H1 (cell line): Measurements from ENCODE around the gene CORO1C. TPM values are rescaled to one million over a fixed set of nuclear protein-coding genes. Genes with fewer than 3 reads are reported as not detected.

Experiments used
- CTCF ChIA-PET: fragments of 300-600 bp; sonication (Branson Sonifier 250); formaldehyde crosslinking; loops from one replicate; lab custom pipeline; 2021; ENCODE audit not compliant: partially characterized antibody; lab: Charles Lee
- POLR2A ChIA-PET: fragments of 300-600 bp; sonication (Branson Sonifier 250); formaldehyde crosslinking; loops from one replicate; lab custom pipeline; 2021; ENCODE audit warnings: inconsistent platforms; ENCODE audit not compliant: partially characterized antibody; lab: Charles Lee
- DNase-seq, 2 experiments: peaks; one replicate each; pipeline versions ENCODE4 v3.0.0 to v3.0.0-alpha.2; 2010 to 2022; ENCODE audit warnings: low spot score in 2 of 2, low read depth in 1 of 2, mixed read lengths in 1 of 2
- FAIRE-seq: peaks from 2 replicates; lab custom pipeline; 2011; peaks lifted over from hg19 to GRCh38; lab: Jason Lieb, UNC
- H2AFZ ChIP-seq: 2 replicates; pipeline ENCODE4 v1.8.1; 2012; ENCODE audit warnings: low read length, inconsistent platforms
- H2AK5ac ChIP-seq: 2 replicates; pipeline ENCODE4 v1.6.1; 2013; ENCODE audit warnings: low read depth, low read length
- H2BK120ac ChIP-seq: replicated peaks from 2 replicates; pipeline ENCODE3; 2013; ENCODE audit warnings: low read depth, low read length, inconsistent platforms
- H2BK12ac ChIP-seq: 2 replicates; pipeline ENCODE4 v1.6.1; 2013; ENCODE audit warnings: low read depth, low read length
- H2BK15ac ChIP-seq: 2 replicates; pipeline ENCODE4 v1.6.1; 2013; ENCODE audit warnings: low read length
- H2BK20ac ChIP-seq: 2 replicates; pipeline ENCODE4 v1.6.1; 2013; ENCODE audit warnings: low read length
- H2BK5ac ChIP-seq: 2 replicates; pipeline ENCODE4 v1.6.1; 2013; ENCODE audit warnings: low read depth, low read length
- H3K14ac ChIP-seq: 2 replicates; pipeline ENCODE4 v1.6.1; 2013; ENCODE audit warnings: inconsistent platforms; ENCODE audit not compliant: insufficient read length
- H3K18ac ChIP-seq: 2 replicates; pipeline ENCODE4 v1.6.1; 2013; ENCODE audit warnings: low read length; ENCODE audit errors: extremely low read depth
- H3K23ac ChIP-seq: 2 replicates; pipeline ENCODE4 v1.6.1; 2013; ENCODE audit warnings: inconsistent platforms; ENCODE audit not compliant: insufficient read length
- H3K23me2 ChIP-seq: 2 replicates; pipeline ENCODE4 v1.6.1; 2013; ENCODE audit warnings: low read depth, low read length
- H3K27ac ChIP-seq: 2 replicates; pipeline ENCODE4 v1.6.1; 2011; ENCODE audit warnings: low read depth, low read length, inconsistent platforms
- H3K27me3 ChIP-seq, 4 experiments: replicated peaks in 1 of 4; 1 replicate in 1 of 4; 2 replicates in 3 of 4; pipeline versions ENCODE4 v1.6.1 to v1.8.1; 2011 to 2013; ENCODE audit warnings: low read length in 3 of 4, mild to moderate bottlenecking in 3 of 4, inconsistent platforms in 2 of 4, mixed read lengths in 2 of 4, moderate library complexity in 1 of 4; ENCODE audit not compliant: control insufficient read depth in 3 of 4, insufficient read depth in 3 of 4; ENCODE audit errors: extremely low read depth in 1 of 4
- H3K36me3 ChIP-seq, 4 experiments: 2 replicates each; pipeline versions ENCODE4 v1.6.1 to v1.8.1; 2011 to 2013; ENCODE audit warnings: mild to moderate bottlenecking in 4 of 4, low read length in 3 of 4, moderate library complexity in 2 of 4, control low read depth in 1 of 4, inconsistent platforms in 1 of 4; ENCODE audit not compliant: insufficient read depth in 4 of 4, control insufficient read depth in 2 of 4
- H3K4ac ChIP-seq: replicated peaks from 2 replicates; pipeline ENCODE3; 2013; ENCODE audit warnings: low read length, low read depth, mixed read lengths, inconsistent platforms; ENCODE audit not compliant: insufficient read length
- H3K4me1 ChIP-seq, 4 experiments: replicated peaks in 1 of 4; 1 replicate in 1 of 4; 2 replicates in 3 of 4; pipeline versions ENCODE4 v1.6.1 to v1.8.1; 2011 to 2013; ENCODE audit warnings: low read length in 3 of 4, inconsistent platforms in 2 of 4, mixed read lengths in 1 of 4; ENCODE audit not compliant: insufficient read depth in 4 of 4, control insufficient read depth in 3 of 4
- H3K4me2 ChIP-seq, 2 experiments: 2 replicates each; pipeline versions ENCODE4 v1.6.1 to v1.8.1; 2011 to 2013; ENCODE audit warnings: low read depth in 2 of 2, low read length in 2 of 2, control low read depth in 1 of 2, inconsistent platforms in 1 of 2, mild to moderate bottlenecking in 1 of 2; ENCODE audit not compliant: insufficient read depth in 1 of 2
- H3K4me3 ChIP-seq, 4 experiments: fragments of 200-600, 300-600 bp in 1 of 4; sonication (generic), shearing (Covaris generic), sonication (Bioruptor Twin) in 1 of 4; 2 replicates each; pipeline versions ENCODE4 v1.5.1 to v1.8.1; 2011 to 2016; ENCODE audit warnings: low read length in 4 of 4, low read depth in 3 of 4, control low read depth in 2 of 4, inconsistent platforms in 2 of 4, mild to moderate bottlenecking in 2 of 4, mixed read lengths in 1 of 4, moderate library complexity in 1 of 4; ENCODE audit not compliant: insufficient read depth in 2 of 4; ENCODE audit errors: extremely low read depth in 1 of 4
- H3K56ac ChIP-seq: replicated peaks from 2 replicates; pipeline ENCODE3; 2013; ENCODE audit warnings: low read depth, mild to moderate bottlenecking, mixed read lengths, low read length, inconsistent platforms; ENCODE audit not compliant: insufficient read length
- H3K79me1 ChIP-seq: 2 replicates; pipeline ENCODE4 v1.6.1; 2013; ENCODE audit warnings: low read depth, low read length, control low read depth
- H3K79me2 ChIP-seq, 2 experiments: 2 replicates each; pipeline versions ENCODE4 v1.6.1 to v1.8.1; 2012 to 2013; ENCODE audit warnings: low read length in 2 of 2, mild to moderate bottlenecking in 2 of 2, inconsistent platforms in 1 of 2; ENCODE audit not compliant: insufficient read depth in 2 of 2, control insufficient read depth in 1 of 2
- H3K9ac ChIP-seq, 4 experiments: replicated peaks in 1 of 4; 1 replicate in 1 of 4; 2 replicates in 3 of 4; pipeline versions ENCODE4 v1.6.1 to v1.8.1; 2011 to 2013; ENCODE audit warnings: low read depth in 3 of 4, low read length in 3 of 4, control low read depth in 2 of 4, mild to moderate bottlenecking in 2 of 4, moderate library complexity in 2 of 4, inconsistent platforms in 1 of 4; ENCODE audit errors: extremely low read depth in 1 of 4
- H3K9me3 ChIP-seq, 2 experiments: 2 replicates each; pipeline versions ENCODE4 v1.6.1 to v1.8.1; 2012 to 2013; ENCODE audit warnings: mild to moderate bottlenecking in 2 of 2, moderate library complexity in 2 of 2, control low read depth in 1 of 2, inconsistent platforms in 1 of 2, low read depth in 1 of 2, low read length in 1 of 2, mixed read lengths in 1 of 2; ENCODE audit not compliant: insufficient read depth in 2 of 2
- H4K20me1 ChIP-seq, 2 experiments: replicated peaks in 1 of 2; 2 replicates each; pipeline versions ENCODE3 to v1.8.1; 2011 to 2013; ENCODE audit warnings: inconsistent platforms in 2 of 2, low read length in 2 of 2, mild to moderate bottlenecking in 1 of 2; ENCODE audit not compliant: insufficient read depth in 2 of 2, control insufficient read depth in 1 of 2
- H4K5ac ChIP-seq: 2 replicates; pipeline ENCODE4 v1.6.1; 2013; ENCODE audit warnings: low read length, low read depth, mixed read lengths, inconsistent platforms; ENCODE audit not compliant: insufficient read length
- H4K8ac ChIP-seq: 2 replicates; pipeline ENCODE4 v1.8.0; 2013; ENCODE audit warnings: mild to moderate bottlenecking, moderate library complexity, low read length, inconsistent platforms; ENCODE audit not compliant: insufficient read depth; ENCODE audit errors: extremely low read depth
- H4K91ac ChIP-seq: replicated peaks from 2 replicates; pipeline ENCODE3; 2013; ENCODE audit warnings: low read length, mixed read lengths, inconsistent platforms; ENCODE audit not compliant: insufficient read length
- FOSL1 ChIP-seq: IDR thresholded peaks from 2 replicates; pipeline ENCODE4 v1.6.1; 2011; ENCODE audit warnings: mild to moderate bottlenecking, low read depth, low read length, moderate library complexity; ENCODE audit not compliant: insufficient read depth
- KDM4A ChIP-seq: IDR thresholded peaks from one replicate; pipeline ENCODE4 v1.7.1; 2012; ENCODE audit warnings: low read depth, mild to moderate bottlenecking, moderate library complexity, low read length, inconsistent platforms; ENCODE audit not compliant: severe bottlenecking
- RAD21 ChIP-seq, 2 experiments: IDR thresholded peaks in 1 of 2; conservative IDR thresholded peaks in 1 of 2; 2 replicates each; pipeline ENCODE4 v1.6.1; 2011; ENCODE audit warnings: low read depth in 2 of 2, low read length in 2 of 2, improper control_type of control experiment in 1 of 2, inconsistent platforms in 1 of 2, mild to moderate bottlenecking in 1 of 2, moderate library complexity in 1 of 2
- RNF2 ChIP-seq: fragments of 200-900, 300-1000 bp; sonication (generic); IDR thresholded peaks from 2 replicates; pipeline ENCODE4 v1.7.1; 2016; ENCODE audit warnings: borderline replicate concordance, low read depth, mild to moderate bottlenecking, antibody characterized with exemption, low read length; ENCODE audit not compliant: poor library complexity, severe bottlenecking; ENCODE audit errors: missing control alignments
- RXRA ChIP-seq: IDR thresholded peaks from 2 replicates; pipeline ENCODE4 v1.6.1; 2011; ENCODE audit warnings: low read depth, mild to moderate bottlenecking, low read length, moderate library complexity; ENCODE audit not compliant: insufficient read depth
- TBP ChIP-seq: IDR thresholded peaks from 2 replicates; pipeline ENCODE4 v1.6.1; 2011; ENCODE audit warnings: low read depth, low read length, improper control_type of control experiment
- TCF12 ChIP-seq: IDR thresholded peaks from 2 replicates; pipeline ENCODE4 v1.6.1; 2011; ENCODE audit warnings: low read depth, mild to moderate bottlenecking, low read length
- WGBS, 2 experiments: shearing (Covaris generic) in 1 of 2; methylation state at CpG; one replicate each; pipeline versions ENCODE4 v1.1.6 to v1.1.7; 2013 to 2015; ENCODE audit warnings: low lambda C conversion rate in 2 of 2, mixed read lengths in 2 of 2, inconsistent platforms in 1 of 2, low coverage in 1 of 2, missing lambda C conversion rate in 1 of 2; ENCODE audit not compliant: insufficient replicate concordance in 2 of 2, insufficient coverage in 1 of 2, insufficient read length in 1 of 2; ENCODE audit errors: extremely low coverage in 1 of 2, missing lambda C conversion rate in 1 of 2; 5-methylcytosine and 5-hydroxymethylcytosine counted together
- polyA plus RNA-seq, 7 experiments: library from polyadenylated mRNA; depleted of rRNA in 3 of 7; stranded (reverse) in 5 of 7; unstranded in 2 of 7; fragments of >200 nt in 5 of 7; fragments of 200-250 nt in 2 of 7; gene quantifications; 1 replicate in 5 of 7; 2 replicates in 1 of 7; 4 replicates in 1 of 7; pipeline versions ENCODE4 v1.2.1 to v1.2.3, GENCODE V29; 2011 to 2013; ENCODE audit warnings: missing spikeins in 2 of 7, mixed read lengths in 2 of 7
- total RNA-seq: library from RNA; stranded (reverse); fragmentation: NEBNext Ultra II Directional; extraction: Animal tissue kit (Norgen Biotek cat#: 25700); gene quantifications from 2 replicates; pipeline ENCODE4 v1.2.1, GENCODE V29; 2021
- TF ChIP-seq, protein P1 (sequence below): IDR thresholded peaks from 2 replicates; pipeline ENCODE4 v1.6.1; 2011; ENCODE audit warnings: low read depth, mild to moderate bottlenecking, low read length; ENCODE audit not compliant: insufficient read depth

CORO1C gene
- total and polyA plus RNA-seq, 2 of the 8 experiments (the other 6 are each of a cell fraction or from before 2014, with no cell fraction given), result 72.7 to 120 TPM

- WGBS, 2 experiments, result 94% methylated on average over 14 of the region's 16 CpGs; no CpG with 5 or more reads in 1 of the 2 experiments
- no peak overlapping the region for H3K18ac ChIP-seq
- no peak overlapping the region for H4K8ac ChIP-seq
- no peak overlapping the region for H4K5ac ChIP-seq
- no peaks in the 10 kb centered on the region for H3K9me3 ChIP-seq
- no peak overlapping the region for H2BK20ac ChIP-seq
- H2AFZ ChIP-seq, result no peak overlapping the region
- no peaks in the 10 kb centered on the region for H3K23me2 ChIP-seq
- no peak overlapping the region for H2BK5ac ChIP-seq
- no peak overlapping the region for H3K4ac ChIP-seq
- H3K27me3 ChIP-seq, result no peaks in the 10 kb centered on the region
- no peaks in the 10 kb centered on the region for H3K79me1 ChIP-seq
- H2BK120ac ChIP-seq, result no peak overlapping the region
- ChIA-PET POLR2A (interaction anchor here (1.3 kb wide), 1 partner anchor 42 kb away, joined by 3 read pairs; no protein-coding TSS in a partner anchor), CTCF (interaction anchor here (0.8 to 10.0 kb wide), 3 partner anchors 22 to 65 kb away, joined by 3 to 90 read pairs (median 3); no protein-coding TSS in a partner anchor)
- no peaks in the 10 kb centered on the region for H3K79me2 ChIP-seq
- DNase-seq, result no peak
- H4K20me1 ChIP-seq, result no peaks in the 10 kb centered on the region
- peaks cover 2 to 12% (median 7%) of the 10 kb centered on the region in 4 experiments; a peak in 5 of 8 replicates for H3K36me3 ChIP-seq
- H2BK15ac ChIP-seq, result no peak overlapping the region
- FAIRE-seq, result no peak
- H4K91ac ChIP-seq, result no peak overlapping the region
- H2AK5ac ChIP-seq, result no peak overlapping the region
- no peak overlapping the region for H3K14ac ChIP-seq
- no peak overlapping the region for H3K9ac ChIP-seq
- no peak overlapping the region for H3K4me3 ChIP-seq
- no peak overlapping the region for H3K23ac ChIP-seq
- H3K27ac ChIP-seq, result no peak overlapping the region
- no peak overlapping the region for H2BK12ac ChIP-seq
- no peak overlapping the region for H3K56ac ChIP-seq
- peaks cover 11 to 19% (median 15%) of the 10 kb centered on the region in 4 experiments for H3K4me1 ChIP-seq
- H3K4me2 ChIP-seq, result no peak overlapping the region
- TF ChIP-seq RNF2 (no peak), TBP (no peak), RXRA (no peak), TCF12 (no peak), KDM4A (no peak), FOSL1 (no peak), RAD21 (IDR thresholded peaks at IDR 0.05 in 1 of 2, conservative IDR thresholded peaks at IDR 0.05 in 1 of 2; ENCODE audit: low read depth in 2 of 2, low read length in 2 of 2) (no peak)
- TF ChIP-seq, protein P1, sequence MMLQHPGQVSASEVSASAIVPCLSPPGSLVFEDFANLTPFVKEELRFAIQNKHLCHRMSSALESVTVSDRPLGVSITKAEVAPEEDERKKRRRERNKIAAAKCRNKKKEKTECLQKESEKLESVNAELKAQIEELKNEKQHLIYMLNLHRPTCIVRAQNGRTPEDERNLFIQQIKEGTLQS, result no peak
These were observed 88.9 kb downstream of the CORO1C start for GRCh38 chr12:108642269-108642870.
